H1 (cell line): ENCODE data around the gene PC. TPM values are rescaled to one million over a fixed set of nuclear protein-coding genes. Genes with fewer than 3 reads are reported as not detected.

ENCODE experiments used
- CTCF ChIA-PET: fragments of 300-600 bp; sonication (Branson Sonifier 250); formaldehyde crosslinking; loops from one replicate; lab custom pipeline; 2021; ENCODE audit not compliant: partially characterized antibody; lab: Charles Lee
- POLR2A ChIA-PET: fragments of 300-600 bp; sonication (Branson Sonifier 250); formaldehyde crosslinking; loops from one replicate; lab custom pipeline; 2021; ENCODE audit warnings: inconsistent platforms; ENCODE audit not compliant: partially characterized antibody; lab: Charles Lee
- DNase-seq, 2 experiments: peaks; one replicate each; pipeline versions ENCODE4 v3.0.0 to v3.0.0-alpha.2; 2010 to 2022; ENCODE audit warnings: low spot score in 2 of 2, low read depth in 1 of 2, mixed read lengths in 1 of 2
- FAIRE-seq: peaks from 2 replicates; lab custom pipeline; 2011; peaks lifted over from hg19 to GRCh38; lab: Jason Lieb, UNC
- H2AFZ ChIP-seq: 2 replicates; pipeline ENCODE4 v1.8.1; 2012; ENCODE audit warnings: low read length, inconsistent platforms
- H2AK5ac ChIP-seq: 2 replicates; pipeline ENCODE4 v1.6.1; 2013; ENCODE audit warnings: low read depth, low read length
- H2BK120ac ChIP-seq: replicated peaks from 2 replicates; pipeline ENCODE3; 2013; ENCODE audit warnings: low read depth, low read length, inconsistent platforms
- H2BK12ac ChIP-seq: 2 replicates; pipeline ENCODE4 v1.6.1; 2013; ENCODE audit warnings: low read depth, low read length
- H2BK15ac ChIP-seq: 2 replicates; pipeline ENCODE4 v1.6.1; 2013; ENCODE audit warnings: low read length
- H2BK20ac ChIP-seq: 2 replicates; pipeline ENCODE4 v1.6.1; 2013; ENCODE audit warnings: low read length
- H2BK5ac ChIP-seq: 2 replicates; pipeline ENCODE4 v1.6.1; 2013; ENCODE audit warnings: low read depth, low read length
- H3K14ac ChIP-seq: 2 replicates; pipeline ENCODE4 v1.6.1; 2013; ENCODE audit warnings: inconsistent platforms; ENCODE audit not compliant: insufficient read length
- H3K18ac ChIP-seq: 2 replicates; pipeline ENCODE4 v1.6.1; 2013; ENCODE audit warnings: low read length; ENCODE audit errors: extremely low read depth
- H3K23ac ChIP-seq: 2 replicates; pipeline ENCODE4 v1.6.1; 2013; ENCODE audit warnings: inconsistent platforms; ENCODE audit not compliant: insufficient read length
- H3K23me2 ChIP-seq: 2 replicates; pipeline ENCODE4 v1.6.1; 2013; ENCODE audit warnings: low read depth, low read length
- H3K27ac ChIP-seq: 2 replicates; pipeline ENCODE4 v1.6.1; 2011; ENCODE audit warnings: low read depth, low read length, inconsistent platforms
- H3K27me3 ChIP-seq, 4 experiments: replicated peaks in 1 of 4; 1 replicate in 1 of 4; 2 replicates in 3 of 4; pipeline versions ENCODE4 v1.6.1 to v1.8.1; 2011 to 2013; ENCODE audit warnings: low read length in 3 of 4, mild to moderate bottlenecking in 3 of 4, inconsistent platforms in 2 of 4, mixed read lengths in 2 of 4, moderate library complexity in 1 of 4; ENCODE audit not compliant: control insufficient read depth in 3 of 4, insufficient read depth in 3 of 4; ENCODE audit errors: extremely low read depth in 1 of 4
- H3K36me3 ChIP-seq, 4 experiments: 2 replicates each; pipeline versions ENCODE4 v1.6.1 to v1.8.1; 2011 to 2013; ENCODE audit warnings: mild to moderate bottlenecking in 4 of 4, low read length in 3 of 4, moderate library complexity in 2 of 4, control low read depth in 1 of 4, inconsistent platforms in 1 of 4; ENCODE audit not compliant: insufficient read depth in 4 of 4, control insufficient read depth in 2 of 4
- H3K4ac ChIP-seq: replicated peaks from 2 replicates; pipeline ENCODE3; 2013; ENCODE audit warnings: low read length, low read depth, mixed read lengths, inconsistent platforms; ENCODE audit not compliant: insufficient read length
- H3K4me1 ChIP-seq, 4 experiments: replicated peaks in 1 of 4; 1 replicate in 1 of 4; 2 replicates in 3 of 4; pipeline versions ENCODE4 v1.6.1 to v1.8.1; 2011 to 2013; ENCODE audit warnings: low read length in 3 of 4, inconsistent platforms in 2 of 4, mixed read lengths in 1 of 4; ENCODE audit not compliant: insufficient read depth in 4 of 4, control insufficient read depth in 3 of 4
- H3K4me2 ChIP-seq, 2 experiments: 2 replicates each; pipeline versions ENCODE4 v1.6.1 to v1.8.1; 2011 to 2013; ENCODE audit warnings: low read depth in 2 of 2, low read length in 2 of 2, control low read depth in 1 of 2, inconsistent platforms in 1 of 2, mild to moderate bottlenecking in 1 of 2; ENCODE audit not compliant: insufficient read depth in 1 of 2
- H3K4me3 ChIP-seq, 4 experiments: fragments of 200-600, 300-600 bp in 1 of 4; sonication (generic), shearing (Covaris generic), sonication (Bioruptor Twin) in 1 of 4; 2 replicates each; pipeline versions ENCODE4 v1.5.1 to v1.8.1; 2011 to 2016; ENCODE audit warnings: low read length in 4 of 4, low read depth in 3 of 4, control low read depth in 2 of 4, inconsistent platforms in 2 of 4, mild to moderate bottlenecking in 2 of 4, mixed read lengths in 1 of 4, moderate library complexity in 1 of 4; ENCODE audit not compliant: insufficient read depth in 2 of 4; ENCODE audit errors: extremely low read depth in 1 of 4
- H3K56ac ChIP-seq: replicated peaks from 2 replicates; pipeline ENCODE3; 2013; ENCODE audit warnings: low read depth, mild to moderate bottlenecking, mixed read lengths, low read length, inconsistent platforms; ENCODE audit not compliant: insufficient read length
- H3K79me1 ChIP-seq: 2 replicates; pipeline ENCODE4 v1.6.1; 2013; ENCODE audit warnings: low read depth, low read length, control low read depth
- H3K79me2 ChIP-seq, 2 experiments: 2 replicates each; pipeline versions ENCODE4 v1.6.1 to v1.8.1; 2012 to 2013; ENCODE audit warnings: low read length in 2 of 2, mild to moderate bottlenecking in 2 of 2, inconsistent platforms in 1 of 2; ENCODE audit not compliant: insufficient read depth in 2 of 2, control insufficient read depth in 1 of 2
- H3K9ac ChIP-seq, 4 experiments: replicated peaks in 1 of 4; 1 replicate in 1 of 4; 2 replicates in 3 of 4; pipeline versions ENCODE4 v1.6.1 to v1.8.1; 2011 to 2013; ENCODE audit warnings: low read depth in 3 of 4, low read length in 3 of 4, control low read depth in 2 of 4, mild to moderate bottlenecking in 2 of 4, moderate library complexity in 2 of 4, inconsistent platforms in 1 of 4; ENCODE audit errors: extremely low read depth in 1 of 4
- H3K9me3 ChIP-seq, 2 experiments: 2 replicates each; pipeline versions ENCODE4 v1.6.1 to v1.8.1; 2012 to 2013; ENCODE audit warnings: mild to moderate bottlenecking in 2 of 2, moderate library complexity in 2 of 2, control low read depth in 1 of 2, inconsistent platforms in 1 of 2, low read depth in 1 of 2, low read length in 1 of 2, mixed read lengths in 1 of 2; ENCODE audit not compliant: insufficient read depth in 2 of 2
- H4K20me1 ChIP-seq, 2 experiments: replicated peaks in 1 of 2; 2 replicates each; pipeline versions ENCODE3 to v1.8.1; 2011 to 2013; ENCODE audit warnings: inconsistent platforms in 2 of 2, low read length in 2 of 2, mild to moderate bottlenecking in 1 of 2; ENCODE audit not compliant: insufficient read depth in 2 of 2, control insufficient read depth in 1 of 2
- H4K5ac ChIP-seq: 2 replicates; pipeline ENCODE4 v1.6.1; 2013; ENCODE audit warnings: low read length, low read depth, mixed read lengths, inconsistent platforms; ENCODE audit not compliant: insufficient read length
- H4K8ac ChIP-seq: 2 replicates; pipeline ENCODE4 v1.8.0; 2013; ENCODE audit warnings: mild to moderate bottlenecking, moderate library complexity, low read length, inconsistent platforms; ENCODE audit not compliant: insufficient read depth; ENCODE audit errors: extremely low read depth
- H4K91ac ChIP-seq: replicated peaks from 2 replicates; pipeline ENCODE3; 2013; ENCODE audit warnings: low read length, mixed read lengths, inconsistent platforms; ENCODE audit not compliant: insufficient read length
- ASH2L ChIP-seq: fragments of 200-600, 300-600 bp; sonication (generic); IDR thresholded peaks from one replicate; pipeline ENCODE4 v1.7.1; 2017; ENCODE audit warnings: low read length
- CBX5 ChIP-seq: fragments of 300-800, 300-1000 bp; sonication (generic); IDR thresholded peaks from 2 replicates; pipeline ENCODE4 v1.7.1; 2016; ENCODE audit warnings: antibody characterized with exemption, low read length, low read depth
- CHD2 ChIP-seq: IDR thresholded peaks from 2 replicates; pipeline ENCODE4 v1.6.1; 2012; ENCODE audit warnings: low read length, improper control_type of control experiment
- GTF2F1 ChIP-seq: IDR thresholded peaks from 2 replicates; pipeline ENCODE4 v1.6.1; 2012; ENCODE audit warnings: low read depth, low read length, improper control_type of control experiment, borderline replicate concordance
- HDAC2 ChIP-seq, 2 experiments: fragments of 300-600 bp in 1 of 2; sonication (generic) in 1 of 2; IDR thresholded peaks; 2 replicates each; pipeline ENCODE4 v1.6.1; 2011 to 2012; ENCODE audit warnings: low read depth in 2 of 2, low read length in 2 of 2, mild to moderate bottlenecking in 2 of 2, moderate library complexity in 2 of 2, borderline replicate concordance in 1 of 2, inconsistent platforms in 1 of 2
- JUND ChIP-seq: IDR thresholded peaks from 2 replicates; pipeline ENCODE4 v1.6.1; 2011; ENCODE audit warnings: mild to moderate bottlenecking, improper control_type of control experiment, low read length
- RBBP5 ChIP-seq: IDR thresholded peaks from 2 replicates; pipeline ENCODE4 v1.7.1; 2012; ENCODE audit warnings: low read depth, mild to moderate bottlenecking, inconsistent platforms, low read length, moderate library complexity, borderline replicate concordance
- RFX5 ChIP-seq: IDR thresholded peaks from 2 replicates; pipeline ENCODE4 v1.6.1; 2011; ENCODE audit warnings: low read depth, low read length, improper control_type of control experiment, borderline replicate concordance
- SIRT6 ChIP-seq: IDR thresholded peaks from one replicate; pipeline ENCODE4 v1.7.1; 2012; ENCODE audit warnings: low read length, inconsistent platforms
- SP1 ChIP-seq: IDR thresholded peaks from 2 replicates; pipeline ENCODE4 v1.6.1; 2011; ENCODE audit warnings: low read depth, low read length
- TAF1 ChIP-seq: IDR thresholded peaks from 2 replicates; pipeline ENCODE4 v1.6.1; 2011; ENCODE audit warnings: mild to moderate bottlenecking, low read depth, low read length
- TAF7 ChIP-seq: optimal IDR thresholded peaks from 2 replicates; pipeline ENCODE3; 2011; ENCODE audit warnings: low read depth, mild to moderate bottlenecking, inconsistent platforms, low read length, moderate library complexity, borderline replicate concordance
- ZNF274 ChIP-seq: IDR thresholded peaks from 2 replicates; pipeline ENCODE4 v1.7.0; 2012; ENCODE audit warnings: low read length, borderline replicate concordance; ENCODE audit errors: extremely low read depth
- WGBS, 2 experiments: shearing (Covaris generic) in 1 of 2; methylation state at CpG; one replicate each; pipeline versions ENCODE4 v1.1.6 to v1.1.7; 2013 to 2015; ENCODE audit warnings: low lambda C conversion rate in 2 of 2, mixed read lengths in 2 of 2, inconsistent platforms in 1 of 2, low coverage in 1 of 2, missing lambda C conversion rate in 1 of 2; ENCODE audit not compliant: insufficient replicate concordance in 2 of 2, insufficient coverage in 1 of 2, insufficient read length in 1 of 2; ENCODE audit errors: extremely low coverage in 1 of 2, missing lambda C conversion rate in 1 of 2; 5-methylcytosine and 5-hydroxymethylcytosine counted together
- polyA plus RNA-seq, 7 experiments: library from polyadenylated mRNA; depleted of rRNA in 3 of 7; stranded (reverse) in 5 of 7; unstranded in 2 of 7; fragments of >200 nt in 5 of 7; fragments of 200-250 nt in 2 of 7; gene quantifications; 1 replicate in 5 of 7; 2 replicates in 1 of 7; 4 replicates in 1 of 7; pipeline versions ENCODE4 v1.2.1 to v1.2.3, GENCODE V29; 2011 to 2013; ENCODE audit warnings: missing spikeins in 2 of 7, mixed read lengths in 2 of 7
- total RNA-seq: library from RNA; stranded (reverse); fragmentation: NEBNext Ultra II Directional; extraction: Animal tissue kit (Norgen Biotek cat#: 25700); gene quantifications from 2 replicates; pipeline ENCODE4 v1.2.1, GENCODE V29; 2021
- TF ChIP-seq, protein P1 (sequence below): IDR thresholded peaks from 2 replicates; pipeline ENCODE4 v1.6.1; 2012; ENCODE audit warnings: inconsistent platforms

Gene PC
- total and polyA plus RNA-seq, 2 of the 8 experiments (the other 6 are each of a cell fraction or from before 2014, with no cell fraction given) = 11.5 to 27.5 TPM

DNA sequence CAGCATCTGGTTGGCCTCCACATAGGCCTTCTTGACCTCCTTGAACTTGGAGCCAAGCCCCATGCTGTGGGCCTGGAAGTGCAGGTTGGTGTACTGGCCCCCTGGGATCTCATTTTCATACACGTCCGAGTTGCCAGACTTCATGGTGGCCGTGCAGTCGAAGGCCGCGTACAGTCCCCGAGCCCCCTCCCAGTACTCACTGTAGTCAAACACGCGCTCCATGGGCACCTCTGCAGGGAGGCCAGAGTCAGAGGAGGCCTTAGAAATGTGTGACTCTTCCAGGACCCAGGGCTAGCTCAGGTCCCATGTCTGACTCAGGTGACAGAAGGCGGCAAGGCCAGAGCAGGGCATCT lies 108.0 kb downstream of the PC start:
- Histone ChIP-seq H3K4ac (no peak overlapping the region), H3K14ac (no peak overlapping the region), H3K23me2 (no peaks in the 10 kb centered on the region), H3K4me3 (no peak overlapping the region), H4K91ac (no peak overlapping the region), H3K4me1 (peaks cover 0 to 4% (median under 1%) of the 10 kb centered on the region in 4 experiments; a peak in 6 of 7 replicates), H3K36me3 (peaks cover 4 to 21% (median 10%) of the 10 kb centered on the region in 4 experiments; a peak in 7 of 8 replicates), H3K56ac (no peak overlapping the region), H4K5ac (no peak overlapping the region), H2AK5ac (no peak overlapping the region), H3K27me3 (no peaks in the 10 kb centered on the region), H3K18ac (no peak overlapping the region), H3K27ac (no peak overlapping the region), H3K23ac (no peak overlapping the region), H2BK120ac (no peak overlapping the region), H3K79me2 (0 out of 4 replicates have a peak, but pooled peaks cover 0 to 2% of the 10 kb centered on the region in 2 experiments), H3K4me2 (no peak overlapping the region), H2BK12ac (no peak overlapping the region), H4K20me1 (peaks cover 1 to 2% of the 10 kb centered on the region in 2 experiments), H4K8ac (no peak overlapping the region; the same call in 1 of the 2 replicates), H2AFZ (no peak overlapping the region), H3K9me3 (no peaks in the 10 kb centered on the region), H2BK20ac (no peak overlapping the region), H3K9ac (no peak overlapping the region), H2BK5ac (0 out of 2 replicates have a peak overlapping the region, but pooled peaks have one; percentile 28), H2BK15ac (no peak overlapping the region), H3K79me1 (peaks cover 3% of the 10 kb centered on the region)
- WGBS, 2 experiments = 95% methylated on average over 10 of the region's 10 CpGs; no CpG with 5 or more reads in 1 of the 2 experiments
- ChIA-PET POLR2A (interaction anchor here (1.3 to 2.4 kb wide), 3 partner anchors 8 to 11 kb away, joined by 3 to 5 read pairs (median 5); no protein-coding TSS in a partner anchor), CTCF (interaction anchor here (1.5 to 6.3 kb wide), 5 partner anchors 15 to 125 kb away, joined by 4 to 72 read pairs (median 8); partner anchors contain the start of gene C11orf86)
- no peak for FAIRE-seq
- no peak for DNase-seq
- TF ChIP-seq ZNF274 (no peak), TAF1 (no peak), SP1 (no peak), TAF7 (no peak), SIRT6 (no peak), ASH2L (no peak), CHD2 (no peak), CBX5 (no peak), JUND (no peak), RFX5 (no peak), HDAC2 (IDR thresholded peaks at IDR 0.05; ENCODE audit: borderline replicate concordance in 1 of 2, low read depth in 2 of 2, low read length in 2 of 2) (no peak), GTF2F1 (no peak), RBBP5 (no peak)
- TF ChIP-seq, protein P1, sequence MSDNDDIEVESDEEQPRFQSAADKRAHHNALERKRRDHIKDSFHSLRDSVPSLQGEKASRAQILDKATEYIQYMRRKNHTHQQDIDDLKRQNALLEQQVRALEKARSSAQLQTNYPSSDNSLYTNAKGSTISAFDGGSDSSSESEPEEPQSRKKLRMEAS = no peak
